ENCODE measurements around the gene TOR4A.

The TOR4A gene

DNA sequence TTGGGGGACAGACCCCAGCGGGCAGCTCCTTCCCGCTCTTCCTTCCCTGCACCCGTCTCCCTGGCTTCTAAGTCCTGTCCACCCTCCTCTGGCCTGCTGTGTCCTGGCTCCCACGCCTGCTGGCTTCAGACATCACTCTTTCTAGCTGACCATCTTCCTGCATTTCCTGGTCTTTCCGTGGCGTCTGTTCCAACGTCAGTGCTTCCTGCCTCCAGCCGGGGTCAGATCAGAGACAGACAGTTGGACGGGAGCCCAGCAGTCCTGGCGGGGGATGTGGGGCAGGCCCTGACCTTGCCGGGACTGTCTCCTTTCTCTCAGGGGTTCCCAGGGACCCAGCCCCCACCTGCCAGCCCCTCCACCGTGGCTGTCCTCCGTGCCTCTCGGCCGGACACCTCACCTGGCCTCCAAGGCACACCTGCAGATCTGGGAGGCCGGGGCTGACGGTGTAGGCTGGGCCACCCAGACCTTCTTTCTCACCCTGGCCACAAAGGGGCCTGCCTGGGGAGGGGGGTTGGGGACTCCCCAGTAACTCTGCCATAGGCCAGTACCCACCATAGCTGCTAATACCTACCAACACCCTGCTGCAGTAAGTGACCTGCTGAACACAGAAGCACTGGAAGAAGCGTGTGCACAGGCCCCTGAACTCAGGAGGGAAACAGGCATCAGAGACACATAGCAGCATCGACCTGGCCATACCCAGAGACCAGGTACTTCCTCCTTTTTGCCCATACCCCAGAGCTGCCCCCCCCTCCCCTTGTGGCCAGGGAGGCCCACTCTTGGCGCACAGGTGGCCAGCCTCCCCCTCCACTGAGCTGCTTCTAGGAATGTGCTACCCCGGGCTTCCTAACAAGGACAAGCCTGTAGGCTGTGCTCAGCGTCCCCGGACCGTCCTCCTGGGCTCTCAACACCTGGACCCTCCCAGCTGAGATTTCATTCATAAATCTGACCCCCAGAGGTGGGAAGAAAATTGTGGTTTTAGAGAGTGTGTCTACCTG, 19.4 kb downstream of the TOR4A start:
- peaks cover 20% of the 10 kb centered on the region for H3K4me1 ChIP-seq (ENCODE audit: control insufficient read depth, insufficient read depth, low read length, poor library complexity, severe bottlenecking)
- no peak for DNase-seq
- H3K27ac ChIP-seq (ENCODE audit: insufficient read depth, low read length, poor library complexity, severe bottlenecking), result no peak overlapping the region
- no peaks in the 10 kb centered on the region for H3K36me3 ChIP-seq (ENCODE audit: control insufficient read depth, insufficient read depth, low read length)
- no peaks in the 10 kb centered on the region for H3K9me3 ChIP-seq (ENCODE audit: control insufficient read depth, low read length)
- H3K27me3 ChIP-seq (replicated peaks; ENCODE audit: control insufficient read depth, insufficient read depth, low read length, poor library complexity, severe bottlenecking), result peaks cover 54% of the 10 kb centered on the region
- no peak overlapping the region for H3K4me3 ChIP-seq (ENCODE audit: insufficient read depth, low read depth, low read length, poor library complexity, severe bottlenecking)

DNA sequence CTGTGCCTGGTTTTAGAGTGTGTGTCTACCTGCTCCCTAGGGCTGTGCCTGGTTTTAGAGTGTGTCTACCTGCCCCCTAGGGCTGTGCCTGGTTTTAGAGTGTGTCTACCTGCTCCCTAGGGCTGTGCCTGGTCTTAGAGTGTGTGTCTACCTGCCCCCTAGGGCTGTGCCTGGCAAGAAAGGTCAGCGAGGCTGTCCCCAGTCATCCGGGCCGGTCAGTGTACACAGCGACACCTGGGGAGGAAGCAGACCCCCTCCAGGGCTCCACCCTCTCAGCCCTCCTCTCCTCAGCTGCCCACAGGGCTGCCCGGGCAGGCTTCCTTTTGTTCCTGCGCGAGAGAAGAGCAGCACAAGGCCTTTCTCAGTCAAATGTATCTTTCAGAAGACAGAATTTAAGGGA, 20.4 kb downstream of the TOR4A start:
- no peaks in the 10 kb centered on the region for H3K9me3 ChIP-seq (ENCODE audit: control insufficient read depth, low read length)
- peaks cover 53% of the 10 kb centered on the region for H3K27me3 ChIP-seq (replicated peaks; ENCODE audit: control insufficient read depth, insufficient read depth, low read length, poor library complexity, severe bottlenecking)
- peaks cover 25% of the 10 kb centered on the region for H3K4me1 ChIP-seq (ENCODE audit: control insufficient read depth, insufficient read depth, low read length, poor library complexity, severe bottlenecking)

DNA sequence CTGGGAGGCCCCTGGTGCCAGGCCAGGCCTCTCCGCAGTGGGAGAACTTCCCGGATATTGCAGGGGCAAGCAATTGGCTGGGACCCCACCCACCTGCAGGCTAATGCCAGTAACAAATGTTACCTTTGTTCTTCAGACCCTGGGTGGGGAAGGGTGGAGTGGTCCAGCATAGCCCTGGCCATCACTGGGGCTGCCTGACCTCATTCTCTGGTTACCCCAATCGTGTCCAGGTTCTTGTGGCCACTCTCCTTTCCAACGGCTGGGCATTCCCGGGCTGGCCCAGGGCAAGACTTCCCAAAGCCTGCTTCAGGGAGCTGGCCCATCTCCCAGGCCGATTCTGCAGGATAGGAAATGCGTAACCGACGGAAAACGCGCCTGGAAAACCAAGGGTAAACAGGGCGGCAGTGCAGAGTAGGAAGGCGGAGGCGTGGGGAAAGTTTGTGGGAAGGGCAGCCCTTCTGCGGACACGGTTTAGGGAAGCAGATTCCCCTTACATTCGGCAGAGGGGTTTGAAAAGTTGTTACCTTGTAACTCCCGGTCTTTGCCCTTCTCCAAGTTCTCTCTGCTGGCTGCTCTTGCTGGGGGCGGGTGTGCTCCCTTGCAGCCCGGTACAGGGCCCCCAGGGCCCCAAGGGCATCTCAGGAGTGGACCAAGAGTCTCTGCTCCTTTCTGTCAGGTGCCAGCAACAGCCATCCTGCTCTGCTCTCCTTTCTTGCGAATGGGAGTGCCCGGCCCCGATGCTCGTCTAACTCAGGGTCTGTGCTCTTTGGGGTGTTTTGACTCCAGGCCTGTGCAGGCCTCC, 21.1 kb downstream of the TOR4A start:
- Histone ChIP-seq H3K36me3 (ENCODE audit: control insufficient read depth, insufficient read depth, low read length) (no peaks in the 10 kb centered on the region), H3K4me3 (ENCODE audit: insufficient read depth, low read depth, low read length, poor library complexity, severe bottlenecking) (no peak overlapping the region), H3K9me3 (ENCODE audit: control insufficient read depth, low read length) (no peaks in the 10 kb centered on the region), H3K4me1 (ENCODE audit: control insufficient read depth, insufficient read depth, low read length, poor library complexity, severe bottlenecking) (peaks cover 25% of the 10 kb centered on the region), H3K27ac (ENCODE audit: insufficient read depth, low read length, poor library complexity, severe bottlenecking) (no peak overlapping the region), H3K27me3 (replicated peaks; ENCODE audit: control insufficient read depth, insufficient read depth, low read length, poor library complexity, severe bottlenecking) (peaks cover 48% of the 10 kb centered on the region)
- no peak for DNase-seq

More for the DNA sequence above, 20.4 kb downstream of the TOR4A start:
- Histone ChIP-seq H3K27ac (ENCODE audit: insufficient read depth, low read length, poor library complexity, severe bottlenecking) (no peak overlapping the region), H3K4me3 (ENCODE audit: insufficient read depth, low read depth, low read length, poor library complexity, severe bottlenecking) (no peak overlapping the region), H3K36me3 (ENCODE audit: control insufficient read depth, insufficient read depth, low read length) (no peaks in the 10 kb centered on the region)
- DNase-seq, result no peak

DNA sequence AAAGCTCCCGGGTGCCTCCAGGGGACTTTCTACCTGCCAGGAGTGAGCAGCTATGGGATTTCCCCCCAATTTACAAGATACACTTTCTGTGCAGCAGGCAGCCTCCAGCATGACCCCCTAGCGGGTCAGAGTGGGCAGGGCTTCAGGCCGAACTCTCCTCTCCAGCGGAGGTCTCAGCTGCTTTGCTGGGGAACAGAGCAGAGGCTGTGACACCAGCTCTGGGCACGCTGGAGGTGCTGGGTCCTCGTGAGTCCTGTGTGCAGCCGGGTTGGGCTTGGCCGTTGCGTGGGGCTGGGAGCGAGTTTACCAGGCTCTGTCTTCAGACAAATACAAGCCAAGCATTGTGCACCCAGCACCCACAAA, 21.7 kb downstream of the TOR4A start:
- Histone ChIP-seq H3K27ac (ENCODE audit: insufficient read depth, low read length, poor library complexity, severe bottlenecking) (no peak overlapping the region), H3K36me3 (ENCODE audit: control insufficient read depth, insufficient read depth, low read length) (no peaks in the 10 kb centered on the region), H3K9me3 (ENCODE audit: control insufficient read depth, low read length) (no peaks in the 10 kb centered on the region), H3K4me1 (ENCODE audit: control insufficient read depth, insufficient read depth, low read length, poor library complexity, severe bottlenecking) (peaks cover 25% of the 10 kb centered on the region), H3K27me3 (replicated peaks; ENCODE audit: control insufficient read depth, insufficient read depth, low read length, poor library complexity, severe bottlenecking) (peaks cover 44% of the 10 kb centered on the region), H3K4me3 (ENCODE audit: insufficient read depth, low read depth, low read length, poor library complexity, severe bottlenecking) (no peak overlapping the region)
- no peak for DNase-seq

DNA sequence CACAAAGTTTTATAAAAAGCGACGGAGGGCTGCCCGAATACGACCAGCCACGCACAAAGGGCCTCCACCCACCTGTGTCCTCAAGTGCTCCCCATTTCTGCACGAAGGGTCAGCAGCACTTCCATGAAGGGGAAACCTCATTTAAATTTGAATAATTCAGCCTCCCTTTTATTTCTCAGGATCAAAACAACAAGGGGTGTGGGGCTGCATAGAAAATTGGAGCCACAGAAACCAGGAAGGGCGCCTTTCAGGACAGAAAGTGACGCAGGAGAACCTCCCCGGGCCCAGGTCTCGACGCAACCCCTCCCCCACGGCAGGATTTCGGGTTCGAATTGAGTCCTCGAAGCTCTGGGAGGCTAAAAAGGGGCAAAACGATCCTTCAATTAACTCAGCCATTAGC, 22.4 kb downstream of the TOR4A start:
- peaks cover 37% of the 10 kb centered on the region for H3K27me3 ChIP-seq (replicated peaks; ENCODE audit: control insufficient read depth, insufficient read depth, low read length, poor library complexity, severe bottlenecking)
- no peak overlapping the region for H3K27ac ChIP-seq (ENCODE audit: insufficient read depth, low read length, poor library complexity, severe bottlenecking)
- no peaks in the 10 kb centered on the region for H3K9me3 ChIP-seq (ENCODE audit: control insufficient read depth, low read length)
- no peaks in the 10 kb centered on the region for H3K36me3 ChIP-seq (ENCODE audit: control insufficient read depth, insufficient read depth, low read length)
- no peak for DNase-seq
- H3K4me1 ChIP-seq (ENCODE audit: control insufficient read depth, insufficient read depth, low read length, poor library complexity, severe bottlenecking), result peaks cover 29% of the 10 kb centered on the region
- H3K4me3 ChIP-seq (ENCODE audit: insufficient read depth, low read depth, low read length, poor library complexity, severe bottlenecking), result no peak overlapping the region

DNA sequence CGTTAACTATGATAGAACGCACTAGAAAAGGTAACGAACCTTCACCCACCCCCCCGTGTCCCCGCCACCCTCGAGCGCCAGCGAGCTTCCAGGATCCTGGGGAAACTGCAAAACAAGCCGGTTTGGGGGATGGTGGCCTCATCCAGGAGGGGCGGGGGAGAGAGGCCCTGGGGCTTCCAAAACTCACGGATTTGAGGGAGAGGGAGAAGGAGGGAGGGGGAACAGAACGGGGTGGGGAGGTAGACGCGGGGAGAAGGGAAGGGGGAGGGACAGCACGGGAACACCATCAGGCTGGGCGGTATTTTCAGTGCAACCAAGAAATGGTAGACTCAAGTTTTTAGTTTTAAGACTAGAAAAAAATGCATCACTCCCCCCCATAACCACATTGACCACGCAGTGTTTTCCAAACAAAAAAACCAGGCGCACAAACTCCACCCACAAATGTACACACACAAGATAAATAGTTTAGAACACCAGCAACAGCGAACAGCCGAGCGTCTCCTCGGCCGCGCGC, 23.1 kb downstream of the TOR4A start:
- Histone ChIP-seq H3K27ac (ENCODE audit: insufficient read depth, low read length, poor library complexity, severe bottlenecking) (no peak overlapping the region), H3K36me3 (ENCODE audit: control insufficient read depth, insufficient read depth, low read length) (no peaks in the 10 kb centered on the region), H3K4me3 (ENCODE audit: insufficient read depth, low read depth, low read length, poor library complexity, severe bottlenecking) (peak overlapping the region; percentile 42), H3K9me3 (ENCODE audit: control insufficient read depth, low read length) (no peaks in the 10 kb centered on the region), H3K4me1 (ENCODE audit: control insufficient read depth, insufficient read depth, low read length, poor library complexity, severe bottlenecking) (peaks cover 33% of the 10 kb centered on the region), H3K27me3 (replicated peaks; ENCODE audit: control insufficient read depth, insufficient read depth, low read length, poor library complexity, severe bottlenecking) (peaks cover 34% of the 10 kb centered on the region)
- DNase-seq, result no peak

DNA sequence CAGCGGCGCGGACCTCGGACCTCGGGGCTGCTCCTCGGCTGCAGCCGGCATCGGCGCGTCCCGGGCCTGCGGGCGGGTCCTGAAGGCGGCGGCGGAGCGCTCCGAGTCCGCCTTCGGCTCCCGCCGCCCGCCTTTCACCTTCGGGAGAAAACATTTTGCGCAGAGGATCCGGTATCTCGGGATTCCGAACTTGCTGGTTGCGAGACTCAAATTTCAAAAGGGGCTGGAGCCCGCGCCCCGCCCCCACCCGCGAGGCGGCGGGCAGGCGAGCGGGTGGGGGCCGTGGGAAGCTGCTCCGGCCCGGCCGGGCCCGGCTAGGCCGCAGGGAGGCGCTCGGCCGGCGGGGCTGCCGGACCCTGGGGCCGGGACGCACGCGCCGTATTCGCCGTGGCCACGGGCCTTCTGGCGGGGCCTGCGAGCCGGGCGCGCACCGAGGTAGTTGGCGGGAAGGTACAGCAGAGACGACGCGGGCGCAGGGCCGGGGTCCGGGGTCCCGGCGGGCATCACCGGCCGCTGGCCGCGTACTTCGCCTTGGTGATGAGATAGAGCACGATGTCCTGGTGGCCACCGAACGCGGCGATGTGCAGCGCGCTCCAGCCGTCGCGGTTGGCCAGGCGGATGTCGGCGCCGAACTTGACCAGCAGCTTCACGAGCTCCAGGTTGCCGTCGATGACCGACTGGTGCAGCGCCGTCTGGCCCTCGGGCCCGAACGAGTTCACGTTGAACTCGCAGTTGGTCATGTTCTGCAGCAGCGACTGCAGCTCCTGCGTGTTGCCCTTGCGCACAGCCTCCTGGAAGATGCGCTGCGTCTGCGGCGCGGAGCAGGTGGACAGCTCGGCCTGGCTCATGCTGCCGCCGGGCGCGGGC, 23.8 kb downstream of the TOR4A start:
- no peaks in the 10 kb centered on the region for H3K9me3 ChIP-seq (ENCODE audit: control insufficient read depth, low read length)
- no peaks in the 10 kb centered on the region for H3K36me3 ChIP-seq (ENCODE audit: control insufficient read depth, insufficient read depth, low read length)
- DNase-seq, result no peak
- peak overlapping the region; percentile 43 for H3K4me3 ChIP-seq (ENCODE audit: insufficient read depth, low read depth, low read length, poor library complexity, severe bottlenecking)
- no peak overlapping the region for H3K27ac ChIP-seq (ENCODE audit: insufficient read depth, low read length, poor library complexity, severe bottlenecking)
- peaks cover 40% of the 10 kb centered on the region for H3K4me1 ChIP-seq (ENCODE audit: control insufficient read depth, insufficient read depth, low read length, poor library complexity, severe bottlenecking)
- H3K27me3 ChIP-seq (replicated peaks; ENCODE audit: control insufficient read depth, insufficient read depth, low read length, poor library complexity, severe bottlenecking), result peaks cover 30% of the 10 kb centered on the region

DNA sequence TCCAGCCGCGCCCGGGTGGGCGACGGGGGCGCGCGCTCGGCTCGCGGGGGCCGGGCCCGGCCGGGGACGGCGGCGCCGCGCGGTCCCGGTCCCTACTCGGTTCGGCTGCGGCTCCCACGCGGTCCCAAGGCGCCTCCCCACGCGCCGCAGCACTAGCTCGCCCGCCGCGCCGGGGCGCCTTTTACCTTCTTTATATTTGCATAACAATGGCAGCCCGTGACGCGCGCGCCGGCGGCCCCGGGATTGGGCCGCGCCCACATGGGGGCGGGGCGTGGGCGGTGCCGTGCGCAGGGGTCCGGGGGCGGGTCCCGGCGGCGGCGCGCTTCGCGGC, 24.6 kb downstream of the TOR4A start, which contains the start of gene NRARP:
TSS of gene NRARP (minus strand) at position 154 of the 331 bp plus-strand sequence. CDS start 343 bp downstream, outside the sequence.
- H3K4me1 ChIP-seq (ENCODE audit: control insufficient read depth, insufficient read depth, low read length, poor library complexity, severe bottlenecking), result peaks cover 41% of the 10 kb centered on the region
- no peaks in the 10 kb centered on the region for H3K36me3 ChIP-seq (ENCODE audit: control insufficient read depth, insufficient read depth, low read length)
- peaks cover 22% of the 10 kb centered on the region for H3K27me3 ChIP-seq (replicated peaks; ENCODE audit: control insufficient read depth, insufficient read depth, low read length, poor library complexity, severe bottlenecking)
- DNase-seq, result peak; percentile 80 to 87 (median 86)
- no peak within 1 kb of the TSS for H3K27ac ChIP-seq (ENCODE audit: insufficient read depth, low read length, poor library complexity, severe bottlenecking)
- H3K4me3 ChIP-seq (ENCODE audit: insufficient read depth, low read depth, low read length, poor library complexity, severe bottlenecking), result peak within 1 kb of the TSS; percentile 45
- no peaks in the 10 kb centered on the region for H3K9me3 ChIP-seq (ENCODE audit: control insufficient read depth, low read length)

DNA sequence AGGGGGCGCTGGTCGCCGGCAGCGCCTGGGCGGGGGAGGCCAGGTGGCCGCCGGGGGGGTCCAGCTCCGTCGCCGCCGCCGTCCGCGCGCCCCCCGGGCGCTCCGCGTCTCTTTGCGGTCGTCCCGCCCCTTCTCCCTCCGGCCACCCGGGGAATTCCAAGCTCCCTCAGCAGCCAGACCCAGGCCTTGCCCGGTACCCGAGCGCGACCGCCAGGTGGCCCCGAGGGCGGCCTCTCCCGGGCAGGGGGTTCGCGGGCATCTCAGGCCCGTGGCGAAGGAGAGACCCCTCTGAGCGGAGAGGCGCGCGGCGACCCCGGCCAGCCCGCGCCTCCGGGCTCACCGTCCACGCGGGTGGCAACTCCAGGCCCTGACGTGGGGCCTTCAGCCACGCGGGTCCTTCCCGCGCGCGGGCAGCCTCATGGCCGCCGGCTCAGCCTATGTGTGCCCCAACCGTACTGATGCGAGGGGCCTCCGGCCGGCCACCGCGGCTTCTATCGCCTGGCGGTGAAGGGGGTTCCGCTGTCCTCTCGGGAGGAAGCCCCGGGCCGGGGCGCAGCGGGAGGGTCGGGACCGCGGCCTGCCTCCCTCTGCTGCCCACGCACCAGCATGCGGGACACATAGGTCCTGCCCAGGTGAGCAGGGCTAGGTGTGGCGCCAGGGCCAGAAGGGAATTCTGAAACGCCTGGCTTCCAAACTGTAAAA, 25.1 kb downstream of the TOR4A start:
- DNase-seq, result no peak
- Histone ChIP-seq H3K4me1 (ENCODE audit: control insufficient read depth, insufficient read depth, low read length, poor library complexity, severe bottlenecking) (peaks cover 41% of the 10 kb centered on the region), H3K27ac (ENCODE audit: insufficient read depth, low read length, poor library complexity, severe bottlenecking) (no peak overlapping the region), H3K36me3 (ENCODE audit: control insufficient read depth, insufficient read depth, low read length) (no peaks in the 10 kb centered on the region), H3K9me3 (ENCODE audit: control insufficient read depth, low read length) (no peaks in the 10 kb centered on the region), H3K4me3 (ENCODE audit: insufficient read depth, low read depth, low read length, poor library complexity, severe bottlenecking) (peak overlapping the region; percentile 45), H3K27me3 (replicated peaks; ENCODE audit: control insufficient read depth, insufficient read depth, low read length, poor library complexity, severe bottlenecking) (peaks cover 19% of the 10 kb centered on the region)

Measured in effector memory CD4-positive, alpha-beta T cell (primary cell).